Gastroesophageal sphincter (tissue), 3 donors: ENCODE data around the gene ICE1.

Experiments used
- CTCF ChIP-seq, 4 experiments: fragments of 200-600 bp in 2 of 4; fragments of 450-650 bp in 2 of 4; sonication (generic) in 1 of 4; IDR thresholded peaks; one replicate each; pipeline ENCODE4 v1.5.1; 2017 to 2019; ENCODE audit warnings: antibody characterized with exemption in 4 of 4, mild to moderate bottlenecking in 2 of 4, moderate library complexity in 2 of 4
- EP300 ChIP-seq: sonication (generic); formaldehyde crosslinking; IDR thresholded peaks from one replicate; pipeline ENCODE4 v1.6.1; 2017; ENCODE audit warnings: antibody characterized with exemption, mild to moderate bottlenecking
- POLR2A ChIP-seq, 2 donors: fragments of 450-650 bp; IDR thresholded peaks; one replicate each; pipeline ENCODE4 v1.6.1; 2017; ENCODE audit warnings: antibody characterized with exemption in 2 of 2, mild to moderate bottlenecking in 2 of 2, moderate library complexity in 1 of 2
- POLR2AphosphoS5 ChIP-seq: sonication (generic); formaldehyde crosslinking; IDR thresholded peaks from one replicate; pipeline ENCODE4 v1.6.1; 2017; ENCODE audit warnings: antibody characterized with exemption

GRCh38 chr5:5401095-5401494, 21.4 kb upstream of the ICE1 start:
- TF ChIP-seq CTCF (IDR thresholded peaks at IDR 0.05) = no peak
- no peak for TF ChIP-seq POLR2A (IDR thresholded peaks at IDR 0.05)
- no peak for TF ChIP-seq POLR2AphosphoS5
- TF ChIP-seq EP300 = no peak
